OCI-LY1 (cell line): ENCODE data around the gene DLX4.

Experiments
- H2AFZ ChIP-seq: fragments of 200-600 bp; sonication (generic), shearing (Covaris generic); 2 replicates; pipeline ENCODE4 v1.6.0; 2014; ENCODE audit warnings: antibody characterized with exemption, mild to moderate bottlenecking, low read length
- H3F3A ChIP-seq: fragments of 200-600 bp; sonication (generic), shearing (Covaris generic); 2 replicates; pipeline ENCODE4 v1.6.0; 2014; ENCODE audit warnings: mild to moderate bottlenecking, antibody characterized with exemption, low read length, moderate library complexity; ENCODE audit not compliant: insufficient read depth
- H3K27ac ChIP-seq: fragments of 200-600 bp; sonication (generic); 2 replicates; pipeline ENCODE4 v1.5.1; 2014; ENCODE audit warnings: low read length, mixed run types, mild to moderate bottlenecking, low read depth; ENCODE audit not compliant: poor library complexity, severe bottlenecking
- H3K27me3 ChIP-seq: fragments of 200-600 bp; sonication (generic); 2 replicates; pipeline ENCODE4 v1.6.0; 2014; ENCODE audit warnings: antibody characterized with exemption, mild to moderate bottlenecking, low read length, moderate library complexity; ENCODE audit not compliant: insufficient read depth
- H3K36me3 ChIP-seq: fragments of 200-600 bp; sonication (generic); 2 replicates; pipeline ENCODE4 v1.6.1; 2014; ENCODE audit warnings: mild to moderate bottlenecking, antibody characterized with exemption, low read length, moderate library complexity, mixed read lengths; ENCODE audit not compliant: insufficient read depth
- H3K4me1 ChIP-seq: fragments of 200-600 bp; sonication (generic); 2 replicates; pipeline ENCODE4 v1.5.1; 2014; ENCODE audit warnings: mild to moderate bottlenecking, low read length, moderate library complexity; ENCODE audit not compliant: insufficient read depth, severe bottlenecking
- H3K4me2 ChIP-seq: fragments of 200-600 bp; sonication (generic), shearing (Covaris generic); 2 replicates; pipeline ENCODE4 v1.6.1; 2014; ENCODE audit warnings: low read length
- H3K4me3 ChIP-seq: fragments of 200-600 bp; sonication (generic); 2 replicates; pipeline ENCODE4 v1.5.1; 2014; ENCODE audit warnings: low read length, low read depth, mild to moderate bottlenecking, mixed read lengths; ENCODE audit not compliant: poor library complexity, severe bottlenecking
- H3K79me2 ChIP-seq: fragments of 200-600 bp; shearing (Covaris generic); 2 replicates; pipeline ENCODE4 v1.6.1; 2016; ENCODE audit warnings: mixed run types, low read length, mixed read lengths; ENCODE audit not compliant: insufficient read depth
- H3K9ac ChIP-seq: fragments of 200-600 bp; sonication (generic), shearing (Covaris generic); 2 replicates; pipeline ENCODE4 v1.6.1; 2014; ENCODE audit warnings: mild to moderate bottlenecking, low read length, mixed read lengths
- H3K9me2 ChIP-seq: fragments of 200-600 bp; sonication (generic), shearing (Covaris generic); 2 replicates; pipeline ENCODE4 v1.6.1; 2014; ENCODE audit warnings: low read depth, mild to moderate bottlenecking, low read length, mixed read lengths
- H3K9me3 ChIP-seq: fragments of 200-600 bp; shearing (Covaris generic); 2 replicates; pipeline ENCODE4 v1.6.1; 2014; ENCODE audit warnings: low read length, mixed read lengths
- H4K20me1 ChIP-seq: fragments of 200-600 bp; sonication (generic), shearing (Covaris generic); 2 replicates; pipeline ENCODE4 v1.6.0; 2016; ENCODE audit warnings: mild to moderate bottlenecking, low read length; ENCODE audit not compliant: insufficient read depth
- EZH2 ChIP-seq: fragments of 200-600 bp; sonication (generic), shearing (Covaris generic); IDR thresholded peaks from 2 replicates; pipeline ENCODE4 v1.8.0; 2017; ENCODE audit warnings: borderline replicate concordance, mixed run types, mild to moderate bottlenecking, antibody characterized with exemption, low read length, moderate library complexity, mixed read lengths
- TF ChIP-seq, protein P1 (sequence below): fragments of 200-600 bp; sonication (generic), shearing (Covaris generic); IDR thresholded peaks from 2 replicates; pipeline ENCODE4 v1.5.1; 2017; ENCODE audit warnings: mild to moderate bottlenecking, antibody characterized with exemption, low read length, moderate library complexity, mixed read lengths

The DLX4 gene

DNA sequence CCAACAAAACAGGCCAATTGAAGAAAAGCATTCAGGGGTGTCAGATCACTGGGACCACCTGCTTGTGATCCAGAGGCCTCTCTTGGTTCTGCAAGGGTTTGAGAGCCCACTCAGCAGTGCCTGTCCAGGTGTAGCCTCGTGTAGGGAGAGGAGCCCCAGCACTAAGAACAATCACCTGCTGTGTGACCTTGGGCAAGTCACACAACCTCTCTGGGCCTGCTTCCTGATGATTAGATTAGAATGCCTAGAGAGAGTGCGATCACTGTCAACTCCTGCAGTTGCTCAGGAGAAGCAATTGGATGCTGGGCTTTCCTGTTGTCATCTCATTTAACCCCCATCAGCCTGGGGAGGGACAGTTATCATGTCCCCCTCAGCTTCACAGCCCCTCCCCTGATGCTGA is 15.8 kb downstream of the DLX4 start:
- no peak overlapping the region for H3K27ac ChIP-seq
- no peak overlapping the region for H2AFZ ChIP-seq
- H3K4me2 ChIP-seq = no peak overlapping the region
- H3K9me2 ChIP-seq = no peaks in the 10 kb centered on the region
- no peaks in the 10 kb centered on the region for H3K9me3 ChIP-seq
- H3K9ac ChIP-seq = no peak overlapping the region
- TF ChIP-seq EZH2 = no peak
- TF ChIP-seq, protein P1, sequence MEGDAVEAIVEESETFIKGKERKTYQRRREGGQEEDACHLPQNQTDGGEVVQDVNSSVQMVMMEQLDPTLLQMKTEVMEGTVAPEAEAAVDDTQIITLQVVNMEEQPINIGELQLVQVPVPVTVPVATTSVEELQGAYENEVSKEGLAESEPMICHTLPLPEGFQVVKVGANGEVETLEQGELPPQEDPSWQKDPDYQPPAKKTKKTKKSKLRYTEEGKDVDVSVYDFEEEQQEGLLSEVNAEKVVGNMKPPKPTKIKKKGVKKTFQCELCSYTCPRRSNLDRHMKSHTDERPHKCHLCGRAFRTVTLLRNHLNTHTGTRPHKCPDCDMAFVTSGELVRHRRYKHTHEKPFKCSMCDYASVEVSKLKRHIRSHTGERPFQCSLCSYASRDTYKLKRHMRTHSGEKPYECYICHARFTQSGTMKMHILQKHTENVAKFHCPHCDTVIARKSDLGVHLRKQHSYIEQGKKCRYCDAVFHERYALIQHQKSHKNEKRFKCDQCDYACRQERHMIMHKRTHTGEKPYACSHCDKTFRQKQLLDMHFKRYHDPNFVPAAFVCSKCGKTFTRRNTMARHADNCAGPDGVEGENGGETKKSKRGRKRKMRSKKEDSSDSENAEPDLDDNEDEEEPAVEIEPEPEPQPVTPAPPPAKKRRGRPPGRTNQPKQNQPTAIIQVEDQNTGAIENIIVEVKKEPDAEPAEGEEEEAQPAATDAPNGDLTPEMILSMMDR = no peak
- no peaks in the 10 kb centered on the region for H3K36me3 ChIP-seq
- H3K79me2 ChIP-seq = no peaks in the 10 kb centered on the region
- no peaks in the 10 kb centered on the region for H4K20me1 ChIP-seq
- 0 out of 2 replicates have a peak, but pooled peaks cover 7% of the 10 kb centered on the region for H3K27me3 ChIP-seq
- H3K4me3 ChIP-seq = no peak overlapping the region
- no peaks in the 10 kb centered on the region for H3F3A ChIP-seq
- no peaks in the 10 kb centered on the region for H3K4me1 ChIP-seq

DNA sequence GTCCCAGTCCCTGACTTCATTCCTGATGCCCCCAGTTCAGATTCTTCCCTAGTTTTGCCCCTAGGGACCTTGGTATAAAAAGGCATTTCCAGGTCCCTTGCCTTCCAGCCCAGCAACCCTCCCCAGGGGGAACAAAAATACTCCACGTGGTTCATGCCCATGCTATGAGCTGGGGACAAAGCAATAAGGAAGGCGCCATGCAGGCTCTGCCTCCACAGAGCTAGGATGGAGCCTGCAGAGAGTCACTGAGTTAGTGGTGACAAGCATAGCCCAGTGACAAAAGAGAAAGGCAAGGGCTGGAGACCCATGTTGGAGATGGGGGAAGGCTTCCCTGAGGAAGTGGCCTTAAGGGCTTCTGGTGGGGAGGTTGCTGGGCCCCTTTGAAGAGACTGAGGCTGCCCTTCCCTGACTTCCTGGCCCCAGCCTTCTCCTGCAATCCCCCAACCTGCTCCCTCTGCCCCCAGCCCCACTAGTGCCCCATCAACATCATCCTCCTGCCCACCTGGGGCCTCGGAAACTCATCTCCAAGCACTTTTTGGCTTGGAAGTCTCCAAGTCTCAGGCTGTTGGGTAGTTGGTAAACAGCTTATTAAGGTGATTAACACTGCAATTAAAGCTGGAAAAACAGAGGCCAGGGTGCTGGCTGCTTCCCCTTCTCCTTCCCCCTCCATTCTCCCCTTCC is 16.5 kb downstream of the DLX4 start:
- H3K36me3 ChIP-seq = no peaks in the 10 kb centered on the region
- no peak overlapping the region for H3K27ac ChIP-seq
- TF ChIP-seq, protein P1 = no peak
- TF ChIP-seq EZH2 = no peak
- no peak overlapping the region for H3K4me2 ChIP-seq
- H3K9me2 ChIP-seq = no peaks in the 10 kb centered on the region
- no peaks in the 10 kb centered on the region for H3F3A ChIP-seq
- no peaks in the 10 kb centered on the region for H3K9me3 ChIP-seq
- H2AFZ ChIP-seq = no peak overlapping the region
- no peak overlapping the region for H3K9ac ChIP-seq
- no peaks in the 10 kb centered on the region for H3K79me2 ChIP-seq
- H3K4me3 ChIP-seq = no peak overlapping the region
- H4K20me1 ChIP-seq = no peaks in the 10 kb centered on the region
- no peaks in the 10 kb centered on the region for H3K4me1 ChIP-seq
- H3K27me3 ChIP-seq = 0 out of 2 replicates have a peak, but pooled peaks cover 7% of the 10 kb centered on the region

DNA sequence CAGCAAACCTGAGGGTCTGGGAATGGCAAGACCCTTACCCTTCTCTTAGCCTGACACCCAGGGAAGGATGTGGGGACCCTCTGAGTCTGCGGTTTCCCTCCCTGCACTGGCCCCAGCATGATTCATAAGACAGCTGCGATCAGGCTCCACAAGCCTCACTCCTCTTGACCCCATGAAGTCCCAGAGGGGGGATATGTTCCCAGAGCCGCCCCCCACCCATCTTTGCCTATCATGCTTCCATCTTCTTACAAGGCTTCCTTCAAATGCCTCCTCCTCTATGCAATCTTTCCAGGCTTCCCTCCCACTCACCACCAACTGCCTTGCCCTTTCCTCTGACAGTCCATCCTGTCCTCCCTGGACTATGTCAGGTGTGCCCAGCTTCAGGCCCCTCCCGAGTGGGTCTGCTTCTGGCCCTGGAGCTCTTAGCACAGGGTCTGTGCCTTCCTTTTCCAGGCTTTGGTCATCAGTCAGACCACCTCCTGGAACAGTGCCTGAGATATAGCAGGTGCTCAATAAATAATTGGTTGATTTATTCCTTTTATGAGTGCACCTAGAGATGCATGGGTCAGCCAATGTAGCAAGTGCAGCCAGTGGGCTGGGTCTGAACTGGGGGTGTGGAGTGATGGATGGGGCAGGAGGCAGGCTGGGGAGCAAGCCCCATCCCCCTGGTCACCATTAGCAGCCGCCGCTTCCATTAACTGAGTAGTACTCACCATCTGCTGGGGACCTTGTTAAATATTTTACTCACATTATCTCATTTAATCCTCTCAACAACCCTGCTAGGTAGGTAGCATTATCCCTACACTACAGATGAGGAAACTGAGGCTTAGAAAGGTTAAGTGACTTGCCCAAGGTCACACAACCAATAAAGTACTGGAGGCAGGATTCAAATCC is 17.7 kb downstream of the DLX4 start:
- Histone ChIP-seq H3K4me3 (no peak overlapping the region), H3K27me3 (0 out of 2 replicates have a peak, but pooled peaks cover 7% of the 10 kb centered on the region), H3K4me2 (no peak overlapping the region), H3K9me3 (no peaks in the 10 kb centered on the region), H3K9me2 (no peaks in the 10 kb centered on the region), H2AFZ (no peak overlapping the region), H4K20me1 (no peaks in the 10 kb centered on the region), H3K36me3 (no peaks in the 10 kb centered on the region), H3K4me1 (no peaks in the 10 kb centered on the region), H3K27ac (no peak overlapping the region), H3K79me2 (no peaks in the 10 kb centered on the region), H3K9ac (no peak overlapping the region), H3F3A (no peaks in the 10 kb centered on the region)
- TF ChIP-seq EZH2 = no peak
- TF ChIP-seq, protein P1 = no peak
